ENCODE results near the gene OR5K2.

DNA sequence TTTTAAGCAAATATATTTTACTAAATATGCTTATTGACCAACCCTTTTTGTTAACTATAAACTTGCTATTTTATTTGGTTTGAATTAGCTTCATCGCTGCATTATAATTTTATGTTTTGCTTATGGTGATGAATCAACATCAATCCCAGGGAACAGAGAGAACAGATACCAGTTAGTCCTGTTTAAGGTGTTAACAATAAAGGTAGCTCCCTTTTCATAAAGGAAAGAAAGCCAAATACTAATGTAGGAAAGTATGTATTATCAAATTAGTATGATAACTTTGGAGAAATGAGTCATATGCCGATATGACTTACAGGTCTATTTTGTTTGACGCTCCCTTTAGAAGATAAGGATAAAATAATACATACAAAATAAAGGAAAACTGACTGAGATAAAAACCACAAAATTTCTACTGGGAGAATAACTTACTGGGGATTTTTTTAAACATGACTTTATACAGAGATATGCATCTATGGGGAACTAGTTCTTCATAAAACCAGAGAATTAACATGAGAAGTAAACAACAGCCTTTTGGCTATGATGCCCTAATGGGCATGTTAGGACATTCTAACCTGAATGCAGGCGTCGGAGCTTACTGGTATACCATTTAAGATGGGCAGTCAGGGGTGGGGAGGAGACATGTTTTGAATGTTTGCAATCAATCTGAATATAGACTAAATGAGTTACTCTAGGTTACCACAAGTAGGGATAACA is 4.5 kb downstream of the OR5K2 start:
- TF ChIP-seq EZH2phosphoT487 (IDR thresholded peaks at IDR 0.05; ENCODE audit: borderline replicate concordance) (no peak), CTCF (conservative IDR thresholded peaks at IDR 0.05; ENCODE audit: low read length) (no peak)

Measured in Loucy (cell line).